ENCODE results near the gene FXR2. TPM values are rescaled to one million over a fixed set of nuclear protein-coding genes. Genes with fewer than 3 reads are reported as not detected.

FXR2 gene
- total and polyA plus RNA-seq, 10 of the 15 experiments (the other 5 are each of a cell fraction or from before 2014, with no cell fraction given), result 1.6 to 33.3 (median 22.0) TPM

GRCh38 chr17:7569571-7569970 is 45.1 kb downstream of the FXR2 start:
- Histone ChIP-seq H4K20me1 (ENCODE audit: control insufficient read depth, insufficient read depth) (peaks cover 8% of the 10 kb centered on the region; the same call in 1 of the 2 replicates), H3K27ac (ENCODE audit: control insufficient read depth, insufficient read depth) (no peak overlapping the region), H3K4me2 (ENCODE audit: control insufficient read depth, insufficient read depth) (no peak overlapping the region), H3K36me3 (ENCODE audit: control insufficient read depth in 2 of 2, insufficient read depth in 2 of 2, low read length in 1 of 2) (peaks cover 20 to 33% of the 10 kb centered on the region in 2 experiments), H3K4me1 (ENCODE audit: control insufficient read depth, insufficient read depth, low read length) (peaks cover 4% of the 10 kb centered on the region), H3K27me3 (replicated peaks in 1 of 2; ENCODE audit: control insufficient read depth in 2 of 2, insufficient read depth in 2 of 2, low read length in 1 of 2) (no peaks in the 10 kb centered on the region), H2AFZ (ENCODE audit: control insufficient read depth, low read depth, low read length) (no peak overlapping the region), H3K9me3 (replicated peaks; ENCODE audit: control insufficient read depth, insufficient read depth, low read length) (no peaks in the 10 kb centered on the region), H3K79me2 (ENCODE audit: control insufficient read depth, insufficient read depth, low read length) (peaks cover 37% of the 10 kb centered on the region), H3K4me3 (no peak overlapping the region), H3K9ac (ENCODE audit: control insufficient read depth, insufficient read depth, low read length) (no peak overlapping the region)
- ChIA-PET CTCF (interaction anchor here (0.7 to 2.9 kb wide), 3 partner anchors 9 to 56 kb away, joined by 3 to 14 read pairs (median 4); partner anchors contain the start of gene SENP3), RAD21 (ENCODE audit: unreplicated experiment) (interaction anchor here (1.0 kb wide), 1 partner anchor 20 kb away, joined by 3 read pairs; no protein-coding TSS in a partner anchor), POLR2A (interaction anchor here (0.5 to 1.8 kb wide), 3 partner anchors 10 to 264 kb away, joined by 4 to 5 read pairs (median 5); partner anchors contain the start of genes CD68 and MPDU1), SMC1A (ENCODE audit: uncharacterized antibody, unreplicated experiment) (interaction anchor here (1.4 kb wide), 1 partner anchor 9 kb away, joined by 4 read pairs; no protein-coding TSS in a partner anchor)
- DNase-seq (ENCODE audit: low read depth, low spot score) (no peak), FAIRE-seq (no peak), ATAC-seq (no peak)
- 85% methylated on average over 5 of the region's 5 CpGs for WGBS (ENCODE audit: insufficient coverage, insufficient replicate concordance, low lambda C conversion rate, missing lambda C conversion rate)
- intact Hi-C loops (cut with micrococcal nuclease; ENCODE audit: unreplicated experiment) (no loop called here), in situ Hi-C loops (cut with MboI) (loop anchor here (25.0 kb wide), 1 partner anchor 532 kb away; the partner anchor contains the start of genes SLC16A11 and SLC16A13)
- BruUV-seq (replicated peaks), result no TSS peak
- no peak for TF ChIP-seq POU2F2 (IDR thresholded peaks at IDR 0.05; ENCODE audit: borderline replicate concordance, low read depth, low read length)
- no peak for TF ChIP-seq HDAC2 (IDR thresholded peaks at IDR 0.05)
- TF ChIP-seq BMI1 (IDR thresholded peaks at IDR 0.05; ENCODE audit: borderline replicate concordance), result no peak
- no peak for TF ChIP-seq ZSCAN29 (IDR thresholded peaks at IDR 0.05)
- no peak for TF ChIP-seq NFXL1 (IDR thresholded peaks at IDR 0.05; ENCODE audit: borderline replicate concordance)
- no peak for TF ChIP-seq IKZF2 (IDR thresholded peaks at IDR 0.05)
- no peak for TF ChIP-seq NFYA (IDR thresholded peaks at IDR 0.05; ENCODE audit: borderline replicate concordance, low read depth, low read length)
- TF ChIP-seq, protein P1, sequence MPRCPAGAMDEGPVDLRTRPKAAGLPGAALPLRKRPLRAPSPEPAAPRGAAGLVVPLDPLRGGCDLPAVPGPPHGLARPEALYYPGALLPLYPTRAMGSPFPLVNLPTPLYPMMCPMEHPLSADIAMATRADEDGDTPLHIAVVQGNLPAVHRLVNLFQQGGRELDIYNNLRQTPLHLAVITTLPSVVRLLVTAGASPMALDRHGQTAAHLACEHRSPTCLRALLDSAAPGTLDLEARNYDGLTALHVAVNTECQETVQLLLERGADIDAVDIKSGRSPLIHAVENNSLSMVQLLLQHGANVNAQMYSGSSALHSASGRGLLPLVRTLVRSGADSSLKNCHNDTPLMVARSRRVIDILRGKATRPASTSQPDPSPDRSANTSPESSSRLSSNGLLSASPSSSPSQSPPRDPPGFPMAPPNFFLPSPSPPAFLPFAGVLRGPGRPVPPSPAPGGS (IDR thresholded peaks at IDR 0.05; ENCODE audit: borderline replicate concordance, insufficient read depth, low read depth, low read length, poor library complexity, severe bottlenecking), result no peak
- TF ChIP-seq SUPT20H (IDR thresholded peaks at IDR 0.05; ENCODE audit: borderline replicate concordance, control insufficient read depth, low read depth, low read length), result no peak
- TF ChIP-seq SRF (IDR thresholded peaks at IDR 0.05; ENCODE audit: low read depth in 2 of 2, low read length in 2 of 2), result no peak
- no peak for TF ChIP-seq NRF1 (conservative IDR thresholded peaks at IDR 0.05; ENCODE audit: low read depth, low read length)
- TF ChIP-seq ZBED1 (IDR thresholded peaks at IDR 0.05; ENCODE audit: borderline replicate concordance), result no peak
- no peak for TF ChIP-seq ZNF24 (IDR thresholded peaks at IDR 0.05)
- no peak for TF ChIP-seq JUNB (IDR thresholded peaks at IDR 0.05)
